Omental fat pad (tissue), 4 donors: Measurements from ENCODE around the gene CRELD1. TPM values are rescaled to one million over a fixed set of nuclear protein-coding genes. Genes with fewer than 3 reads are reported as not detected.

Source experiments
- ATAC-seq: fragments of 150-250 bp; one replicate; pipeline ENCODE4 v1.9.1; 2016; ENCODE audit warnings: mild to moderate bottlenecking, moderate library complexity; ENCODE audit not compliant: low FRiP score
- DNase-seq: peaks from one replicate; pipeline ENCODE4 v3.0.0-alpha.2; 2019; ENCODE audit warnings: low spot score
- CTCF ChIP-seq, 3 donors: fragments of 450-650 bp; IDR thresholded peaks; one replicate each; pipeline ENCODE4 v1.5.1; 2016 to 2017; ENCODE audit warnings: antibody characterized with exemption in 3 of 3, mild to moderate bottlenecking in 3 of 3, moderate library complexity in 2 of 3
- small RNA-seq: library from RNA; depleted of rRNA; stranded (forward); fragments of <200 nt; gene quantifications from one replicate; pipeline ENCODE3, GENCODE V24; 2016
- total RNA-seq, 4 donors: library from RNA; depleted of rRNA; stranded (reverse); fragments of >200 nt; gene quantifications; one replicate each; pipeline ENCODE4 v1.1.0, GENCODE V29; 2016

The CRELD1 gene
- total RNA-seq, 4 donors from 2014 or later, result 26.8 to 52.3 (median 38.4) TPM

- TF ChIP-seq CTCF (IDR thresholded peaks at IDR 0.05), result no peak
- no peak for DNase-seq
- ATAC-seq, result no peak
These were observed 46.6 kb downstream of the CRELD1 start for GRCh38 chr3:9980251-9980650.

- no peak for DNase-seq
- no peak for TF ChIP-seq CTCF (IDR thresholded peaks at IDR 0.05)
- ATAC-seq, result peak; percentile 43
These were observed 52.6 kb downstream of the CRELD1 start for GRCh38 chr3:9986230-9986725.

- DNase-seq (no peak), ATAC-seq (peak; percentile 75)
- TF ChIP-seq CTCF (IDR thresholded peaks at IDR 0.05), result no peak
These were observed 60.6 kb downstream of the CRELD1 start for GRCh38 chr3:9994086-9994844.

Small RNA genes within 50 kb of the gene (small RNA-seq; reads per million reads assigned to genes)
- gene RNU6-882P, result not detected

Other genes starting within 250 kb of the CRELD1 start
- gene CPNE9, start 230.0 kb upstream of the CRELD1 start, total RNA-seq, result not detected
- gene BRPF1, start 202.1 kb upstream of the CRELD1 start, total RNA-seq, result 10 to 100 TPM; 15.6 to 35.7 (median 17.8) TPM
- 10 to 100 TPM; 15.6 to 27.1 (median 19.5) TPM for gene OGG1, start 183.9 kb upstream of the CRELD1 start, total RNA-seq
- 100 to 1,000 TPM in 1 of 4 donors, 10 to 100 TPM in 3; 50.9 to 180 (median 77.6) TPM for gene CAMK1, start 163.9 kb upstream of the CRELD1 start, total RNA-seq
- 10 to 100 TPM; 45.0 to 61.1 (median 52.2) TPM for gene TADA3, start 141.4 kb upstream of the CRELD1 start, total RNA-seq
- gene ARPC4, start 140.8 kb upstream of the CRELD1 start, total RNA-seq, result 100 to 1,000 TPM in 3 of 4 donors, 10 to 100 TPM in 1; 99.0 to 141 (median 122) TPM
- 10 to 100 TPM; 40.4 to 91.1 (median 54.7) TPM for gene TTLL3, start 123.6 kb upstream of the CRELD1 start, total RNA-seq
- gene RPUSD3, start 89.8 kb upstream of the CRELD1 start, total RNA-seq, result 10 to 100 TPM; 18.4 to 44.9 (median 35.4) TPM
- gene CIDEC, start 53.6 kb upstream of the CRELD1 start, total RNA-seq, result 1,000 to 10,000 TPM in 1 of 4 donors, 100 to 1,000 TPM in 3; 318 to 1,481 (median 713) TPM
- 10 to 100 TPM; 50.4 to 91.0 (median 75.6) TPM for gene JAGN1, start 43.2 kb upstream of the CRELD1 start, total RNA-seq
- 10 to 100 TPM in 2 of 4 donors, 1 to 10 TPM in 2; 7.7 to 13.8 (median 10.3) TPM for gene IL17RE, start 31.0 kb upstream of the CRELD1 start, total RNA-seq
- 10 to 100 TPM; 53.4 to 97.6 (median 58.2) TPM for gene IL17RC, start 16.7 kb upstream of the CRELD1 start, total RNA-seq
- 1 to 10 TPM; 1.1 to 2.8 (median 1.3) TPM for gene PRRT3, start 18.6 kb downstream of the CRELD1 start, total RNA-seq
- 100 to 1,000 TPM in 1 of 4 donors, 10 to 100 TPM in 3; 50.8 to 116 (median 71.5) TPM for gene EMC3, start 53.0 kb downstream of the CRELD1 start, total RNA-seq
- gene FANCD2, start 92.6 kb downstream of the CRELD1 start, total RNA-seq, result 1 to 10 TPM; 1.7 to 3.5 (median 3.3) TPM
- not detected for gene FANCD2OS, start 174.4 kb downstream of the CRELD1 start, total RNA-seq
- 100 to 1,000 TPM in 1 of 4 donors, 10 to 100 TPM in 3; 88.3 to 133 (median 93.7) TPM for gene BRK1, start 181.8 kb downstream of the CRELD1 start, total RNA-seq
- 10 to 100 TPM; 27.4 to 39.3 (median 35.2) TPM for gene VHL, start 207.9 kb downstream of the CRELD1 start, total RNA-seq
- gene IRAK2, start 231.1 kb downstream of the CRELD1 start, total RNA-seq, result 10 to 100 TPM in 1 of 4 donors, 1 to 10 TPM in 3; 6.1 to 23.8 (median 7.6) TPM